Measurements from ENCODE around the gene SNAPC1. TPM values are rescaled to one million over a fixed set of nuclear protein-coding genes. Genes with fewer than 3 reads are reported as not detected.

SNAPC1 gene
- total and polyA plus RNA-seq, 9 of the 15 experiments (the other 6 are each of a cell fraction or from before 2014, with no cell fraction given) = 3.7 to 9.0 (median 7.9) TPM

DNA sequence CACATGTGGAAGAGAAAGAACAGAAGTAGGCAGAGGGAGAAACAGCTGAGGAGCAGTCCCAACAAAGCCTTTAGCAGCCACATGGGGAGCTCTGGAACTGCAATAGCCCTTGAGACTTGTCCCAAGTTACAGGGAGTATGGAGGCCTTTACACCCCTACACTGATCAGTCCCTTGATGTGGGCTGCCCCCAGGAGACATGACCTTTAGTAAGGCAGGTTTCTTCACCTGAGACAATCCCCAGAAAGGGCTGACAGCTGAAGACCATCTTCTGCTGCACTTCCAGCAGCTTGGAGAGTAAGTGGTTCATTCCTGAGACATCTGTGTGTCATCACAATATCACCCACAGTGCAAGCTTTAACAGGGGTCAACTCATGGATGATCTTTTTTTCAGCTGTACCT lies 8.6 kb upstream of the SNAPC1 start (continued):
- TF ChIP-seq, protein P1, sequence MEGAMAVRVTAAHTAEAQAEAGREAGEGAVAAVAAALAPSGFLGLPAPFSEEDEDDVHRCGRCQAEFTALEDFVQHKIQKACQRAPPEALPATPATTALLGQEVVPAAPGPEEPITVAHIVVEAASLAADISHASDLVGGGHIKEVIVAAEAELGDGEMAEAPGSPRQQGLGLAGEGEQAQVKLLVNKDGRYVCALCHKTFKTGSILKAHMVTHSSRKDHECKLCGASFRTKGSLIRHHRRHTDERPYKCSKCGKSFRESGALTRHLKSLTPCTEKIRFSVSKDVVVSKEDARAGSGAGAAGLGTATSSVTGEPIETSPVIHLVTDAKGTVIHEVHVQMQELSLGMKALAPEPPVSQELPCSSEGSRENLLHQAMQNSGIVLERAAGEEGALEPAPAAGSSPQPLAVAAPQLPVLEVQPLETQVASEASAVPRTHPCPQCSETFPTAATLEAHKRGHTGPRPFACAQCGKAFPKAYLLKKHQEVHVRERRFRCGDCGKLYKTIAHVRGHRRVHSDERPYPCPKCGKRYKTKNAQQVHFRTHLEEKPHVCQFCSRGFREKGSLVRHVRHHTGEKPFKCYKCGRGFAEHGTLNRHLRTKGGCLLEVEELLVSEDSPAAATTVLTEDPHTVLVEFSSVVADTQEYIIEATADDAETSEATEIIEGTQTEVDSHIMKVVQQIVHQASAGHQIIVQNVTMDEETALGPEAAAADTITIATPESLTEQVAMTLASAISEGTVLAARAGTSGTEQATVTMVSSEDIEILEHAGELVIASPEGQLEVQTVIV (CRISPR knock-in tag; IDR thresholded peaks at IDR 0.05; ENCODE audit: borderline replicate concordance) = no peak
- TF ChIP-seq NFE2 (IDR thresholded peaks at IDR 0.05; ENCODE audit: low read depth) (no peak), ZNF24 (IDR thresholded peaks at IDR 0.05) (no peak), ERF (CRISPR knock-in tag; IDR thresholded peaks at IDR 0.05) (no peak), SRF (CRISPR knock-in tag; IDR thresholded peaks at IDR 0.05) (no peak), RBM34 (IDR thresholded peaks at IDR 0.05; ENCODE audit: borderline replicate concordance, insufficient read depth, low read length) (no peak), GABPA (tag; conservative IDR thresholded peaks at IDR 0.05; ENCODE audit: low read depth) (no peak), RUNX1 (IDR thresholded peaks at IDR 0.05; ENCODE audit: low read depth) (no peak), RFX1 (IDR thresholded peaks at IDR 0.05) (no peak), DEAF1 (CRISPR knock-in tag; IDR thresholded peaks at IDR 0.05) (no peak)
- TF ChIP-seq, protein P2, sequence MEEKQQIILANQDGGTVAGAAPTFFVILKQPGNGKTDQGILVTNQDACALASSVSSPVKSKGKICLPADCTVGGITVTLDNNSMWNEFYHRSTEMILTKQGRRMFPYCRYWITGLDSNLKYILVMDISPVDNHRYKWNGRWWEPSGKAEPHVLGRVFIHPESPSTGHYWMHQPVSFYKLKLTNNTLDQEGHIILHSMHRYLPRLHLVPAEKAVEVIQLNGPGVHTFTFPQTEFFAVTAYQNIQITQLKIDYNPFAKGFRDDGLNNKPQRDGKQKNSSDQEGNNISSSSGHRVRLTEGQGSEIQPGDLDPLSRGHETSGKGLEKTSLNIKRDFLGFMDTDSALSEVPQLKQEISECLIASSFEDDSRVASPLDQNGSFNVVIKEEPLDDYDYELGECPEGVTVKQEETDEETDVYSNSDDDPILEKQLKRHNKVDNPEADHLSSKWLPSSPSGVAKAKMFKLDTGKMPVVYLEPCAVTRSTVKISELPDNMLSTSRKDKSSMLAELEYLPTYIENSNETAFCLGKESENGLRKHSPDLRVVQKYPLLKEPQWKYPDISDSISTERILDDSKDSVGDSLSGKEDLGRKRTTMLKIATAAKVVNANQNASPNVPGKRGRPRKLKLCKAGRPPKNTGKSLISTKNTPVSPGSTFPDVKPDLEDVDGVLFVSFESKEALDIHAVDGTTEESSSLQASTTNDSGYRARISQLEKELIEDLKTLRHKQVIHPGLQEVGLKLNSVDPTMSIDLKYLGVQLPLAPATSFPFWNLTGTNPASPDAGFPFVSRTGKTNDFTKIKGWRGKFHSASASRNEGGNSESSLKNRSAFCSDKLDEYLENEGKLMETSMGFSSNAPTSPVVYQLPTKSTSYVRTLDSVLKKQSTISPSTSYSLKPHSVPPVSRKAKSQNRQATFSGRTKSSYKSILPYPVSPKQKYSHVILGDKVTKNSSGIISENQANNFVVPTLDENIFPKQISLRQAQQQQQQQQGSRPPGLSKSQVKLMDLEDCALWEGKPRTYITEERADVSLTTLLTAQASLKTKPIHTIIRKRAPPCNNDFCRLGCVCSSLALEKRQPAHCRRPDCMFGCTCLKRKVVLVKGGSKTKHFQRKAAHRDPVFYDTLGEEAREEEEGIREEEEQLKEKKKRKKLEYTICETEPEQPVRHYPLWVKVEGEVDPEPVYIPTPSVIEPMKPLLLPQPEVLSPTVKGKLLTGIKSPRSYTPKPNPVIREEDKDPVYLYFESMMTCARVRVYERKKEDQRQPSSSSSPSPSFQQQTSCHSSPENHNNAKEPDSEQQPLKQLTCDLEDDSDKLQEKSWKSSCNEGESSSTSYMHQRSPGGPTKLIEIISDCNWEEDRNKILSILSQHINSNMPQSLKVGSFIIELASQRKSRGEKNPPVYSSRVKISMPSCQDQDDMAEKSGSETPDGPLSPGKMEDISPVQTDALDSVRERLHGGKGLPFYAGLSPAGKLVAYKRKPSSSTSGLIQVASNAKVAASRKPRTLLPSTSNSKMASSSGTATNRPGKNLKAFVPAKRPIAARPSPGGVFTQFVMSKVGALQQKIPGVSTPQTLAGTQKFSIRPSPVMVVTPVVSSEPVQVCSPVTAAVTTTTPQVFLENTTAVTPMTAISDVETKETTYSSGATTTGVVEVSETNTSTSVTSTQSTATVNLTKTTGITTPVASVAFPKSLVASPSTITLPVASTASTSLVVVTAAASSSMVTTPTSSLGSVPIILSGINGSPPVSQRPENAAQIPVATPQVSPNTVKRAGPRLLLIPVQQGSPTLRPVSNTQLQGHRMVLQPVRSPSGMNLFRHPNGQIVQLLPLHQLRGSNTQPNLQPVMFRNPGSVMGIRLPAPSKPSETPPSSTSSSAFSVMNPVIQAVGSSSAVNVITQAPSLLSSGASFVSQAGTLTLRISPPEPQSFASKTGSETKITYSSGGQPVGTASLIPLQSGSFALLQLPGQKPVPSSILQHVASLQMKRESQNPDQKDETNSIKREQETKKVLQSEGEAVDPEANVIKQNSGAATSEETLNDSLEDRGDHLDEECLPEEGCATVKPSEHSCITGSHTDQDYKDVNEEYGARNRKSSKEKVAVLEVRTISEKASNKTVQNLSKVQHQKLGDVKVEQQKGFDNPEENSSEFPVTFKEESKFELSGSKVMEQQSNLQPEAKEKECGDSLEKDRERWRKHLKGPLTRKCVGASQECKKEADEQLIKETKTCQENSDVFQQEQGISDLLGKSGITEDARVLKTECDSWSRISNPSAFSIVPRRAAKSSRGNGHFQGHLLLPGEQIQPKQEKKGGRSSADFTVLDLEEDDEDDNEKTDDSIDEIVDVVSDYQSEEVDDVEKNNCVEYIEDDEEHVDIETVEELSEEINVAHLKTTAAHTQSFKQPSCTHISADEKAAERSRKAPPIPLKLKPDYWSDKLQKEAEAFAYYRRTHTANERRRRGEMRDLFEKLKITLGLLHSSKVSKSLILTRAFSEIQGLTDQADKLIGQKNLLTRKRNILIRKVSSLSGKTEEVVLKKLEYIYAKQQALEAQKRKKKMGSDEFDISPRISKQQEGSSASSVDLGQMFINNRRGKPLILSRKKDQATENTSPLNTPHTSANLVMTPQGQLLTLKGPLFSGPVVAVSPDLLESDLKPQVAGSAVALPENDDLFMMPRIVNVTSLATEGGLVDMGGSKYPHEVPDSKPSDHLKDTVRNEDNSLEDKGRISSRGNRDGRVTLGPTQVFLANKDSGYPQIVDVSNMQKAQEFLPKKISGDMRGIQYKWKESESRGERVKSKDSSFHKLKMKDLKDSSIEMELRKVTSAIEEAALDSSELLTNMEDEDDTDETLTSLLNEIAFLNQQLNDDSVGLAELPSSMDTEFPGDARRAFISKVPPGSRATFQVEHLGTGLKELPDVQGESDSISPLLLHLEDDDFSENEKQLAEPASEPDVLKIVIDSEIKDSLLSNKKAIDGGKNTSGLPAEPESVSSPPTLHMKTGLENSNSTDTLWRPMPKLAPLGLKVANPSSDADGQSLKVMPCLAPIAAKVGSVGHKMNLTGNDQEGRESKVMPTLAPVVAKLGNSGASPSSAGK (IDR thresholded peaks at IDR 0.05) = no peak
- TF ChIP-seq, protein P3, sequence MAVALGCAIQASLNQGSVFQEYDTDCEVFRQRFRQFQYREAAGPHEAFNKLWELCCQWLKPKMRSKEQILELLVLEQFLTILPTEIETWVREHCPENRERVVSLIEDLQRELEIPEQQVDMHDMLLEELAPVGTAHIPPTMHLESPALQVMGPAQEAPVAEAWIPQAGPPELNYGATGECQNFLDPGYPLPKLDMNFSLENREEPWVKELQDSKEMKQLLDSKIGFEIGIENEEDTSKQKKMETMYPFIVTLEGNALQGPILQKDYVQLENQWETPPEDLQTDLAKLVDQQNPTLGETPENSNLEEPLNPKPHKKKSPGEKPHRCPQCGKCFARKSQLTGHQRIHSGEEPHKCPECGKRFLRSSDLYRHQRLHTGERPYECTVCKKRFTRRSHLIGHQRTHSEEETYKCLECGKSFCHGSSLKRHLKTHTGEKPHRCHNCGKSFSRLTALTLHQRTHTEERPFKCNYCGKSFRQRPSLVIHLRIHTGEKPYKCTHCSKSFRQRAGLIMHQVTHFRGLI (CRISPR knock-in tag; IDR thresholded peaks at IDR 0.05) = no peak

Data from K562 (cell line).